SK-MEL-5 (cell line): ENCODE data around the gene PLAC8. TPM values are rescaled to one million over a fixed set of nuclear protein-coding genes. Genes with fewer than 3 reads are reported as not detected.
"Not testable (repeated sequence)": the region's sequence is repeated elsewhere in the genome, so short reads cannot be mapped to it uniquely, and the experiment has no call there.

Experiments
- DNase-seq: peaks from one replicate; pipeline ENCODE4 v3.0.0-alpha.2; 2016; ENCODE audit warnings: low read depth, low spot score
- in situ Hi-C: cut with HindIII; loops from 2 replicates; pipeline ENCODE4 v1.10.0; 2016; ENCODE audit warnings: low sequenced_read_pairs, high pct_unique_total_duplicates, low pct_unique_long_range_greater_than_20kb
- polyA plus RNA-seq, 2 experiments: library from polyadenylated mRNA; depleted of rRNA; stranded (reverse); fragments of >200 nt; gene quantifications; 2 replicates each; pipeline ENCODE4 v1.2.3, GENCODE V29; 2015
- total RNA-seq: library from RNA; depleted of rRNA; stranded (reverse); fragments of >200 nt; shearing (Covaris generic); gene quantifications from 2 replicates; pipeline ENCODE4 v1.2.3, GENCODE V29; 2014; rRNA removed

The PLAC8 gene
- not detected in 2 replicates for total RNA-seq
- polyA plus RNA-seq (2015; cell fraction: cytosol; rRNA removed), result not detected in 2 replicates
- polyA plus RNA-seq (2015; cell fraction: nucleus; rRNA removed), result not detected in 2 replicates

GRCh38 chr4:83114576-83114975, at the start of gene PLAC8:
Gene PLAC8 (minus strand): TSS chr4:83114729. CDS start chr4:83107921, 6,808 bp downstream.
- DNase-seq, result no peak
- in situ Hi-C loops, result no loop called here

GRCh38 chr4:83153417-83153816, 38.9 kb upstream of the PLAC8 start:
- in situ Hi-C loops, result no loop called here
- no peak for DNase-seq

GRCh38 chr4:83152746-83153145, 38.2 kb upstream of the PLAC8 start:
- in situ Hi-C loops, result no loop called here

GRCh38 chr4:83151651-83152050, 37.1 kb upstream of the PLAC8 start:
- in situ Hi-C loops, result no loop called here
- DNase-seq, result no peak

More at GRCh38 chr4:83152746-83153145, 38.2 kb upstream of the PLAC8 start:
- no peak for DNase-seq

GRCh38 chr4:83150653-83151330, 36.3 kb upstream of the PLAC8 start:
- DNase-seq, result no peak
- in situ Hi-C loops, result no loop called here

- in situ Hi-C loops, result no loop called here
- DNase-seq, result no peak
These were observed 35.5 kb upstream of the PLAC8 start for GRCh38 chr4:83149865-83150652.

- in situ Hi-C loops, result no loop called here
- no peak for DNase-seq
These were observed 32.3 kb upstream of the PLAC8 start for GRCh38 chr4:83146841-83147240.

- DNase-seq, in situ Hi-C loops: not testable (repeated sequence)
These were observed 31.2 kb upstream of the PLAC8 start for GRCh38 chr4:83145776-83146175.

- in situ Hi-C loops, result no loop called here
- no peak for DNase-seq
These were observed 25.1 kb upstream of the PLAC8 start for GRCh38 chr4:83139514-83140156.

GRCh38 chr4:83138946-83139345, 24.4 kb upstream of the PLAC8 start:
- no peak for DNase-seq
- in situ Hi-C loops, result no loop called here

GRCh38 chr4:83132065-83132464, 17.5 kb upstream of the PLAC8 start:
- in situ Hi-C loops, result no loop called here
- no peak for DNase-seq

- DNase-seq, result no peak
- in situ Hi-C loops, result no loop called here
These were observed 14.7 kb upstream of the PLAC8 start for GRCh38 chr4:83129264-83129663.

- no peak for DNase-seq
- in situ Hi-C loops, result no loop called here
These were observed 13.9 kb upstream of the PLAC8 start for GRCh38 chr4:83128240-83128929.

- no peak for DNase-seq
- in situ Hi-C loops, result no loop called here
These were observed 11.2 kb upstream of the PLAC8 start for GRCh38 chr4:83125738-83126141.

- no peak for DNase-seq
- in situ Hi-C loops, result no loop called here
These were observed 9.7 kb upstream of the PLAC8 start for GRCh38 chr4:83124111-83124780.

- DNase-seq, result no peak
- in situ Hi-C loops, result no loop called here
These were observed 6.7 kb upstream of the PLAC8 start for GRCh38 chr4:83121246-83121645.

GRCh38 chr4:83118869-83119268, 4.3 kb upstream of the PLAC8 start:
- in situ Hi-C loops, result no loop called here
- no peak for DNase-seq
